RWPE2 (cell line): Measurements from ENCODE around the gene NINJ2.

ENCODE experiments used
- ATAC-seq: fragments of 200-7000 bp; cut with Tn5 transposase; 3 replicates; pipeline ENCODE4 v1.9.1; 2021; ENCODE audit warnings: low read depth
- DNase-seq: peaks from one replicate; pipeline ENCODE4 v3.0.0-alpha.2; 2020; ENCODE audit warnings: low spot score
- H3K27ac ChIP-seq: fragments of 450-650 bp; 2 replicates; pipeline ENCODE4 v1.5.1; 2017; ENCODE audit warnings: mild to moderate bottlenecking; ENCODE audit not compliant: poor library complexity, severe bottlenecking
- H3K27me3 ChIP-seq: fragments of 250-450 bp; sonication (Bioruptor Pico); 2 replicates; pipeline ENCODE4 v1.5.1; 2021; ENCODE audit warnings: mild to moderate bottlenecking, moderate library complexity; ENCODE audit not compliant: insufficient read depth, poor library complexity, severe bottlenecking
- H3K36me3 ChIP-seq: fragments of 250-450 bp; sonication (Bioruptor Pico); 2 replicates; pipeline ENCODE4 v1.5.1; 2020; ENCODE audit warnings: low read depth, mild to moderate bottlenecking, moderate library complexity
- H3K4me1 ChIP-seq: fragments of 250-450 bp; sonication (Bioruptor Pico); 2 replicates; pipeline ENCODE4 v1.5.1; 2021; ENCODE audit warnings: mild to moderate bottlenecking, moderate library complexity; ENCODE audit not compliant: insufficient read depth, poor library complexity, severe bottlenecking
- H3K4me3 ChIP-seq: fragments of 250-450 bp; sonication (Bioruptor Pico); 2 replicates; pipeline ENCODE4 v1.5.1; 2021; ENCODE audit warnings: mild to moderate bottlenecking, moderate library complexity; ENCODE audit not compliant: severe bottlenecking
- H3K9me3 ChIP-seq: fragments of 250-450 bp; sonication (Bioruptor Pico); 2 replicates; pipeline ENCODE4 v1.5.1; 2021; ENCODE audit warnings: mild to moderate bottlenecking, moderate library complexity; ENCODE audit not compliant: severe bottlenecking
- CTCF ChIP-seq: fragments of 450-650 bp; IDR thresholded peaks from one replicate; pipeline ENCODE4 v1.5.1; 2017; ENCODE audit warnings: mild to moderate bottlenecking, moderate library complexity; ENCODE audit not compliant: poor library complexity, severe bottlenecking

Gene NINJ2

GRCh38 chr12:659090-659683 lies 4.1 kb downstream of the NINJ2 start:
- no peak for TF ChIP-seq CTCF
- H3K4me1 ChIP-seq, result no peaks in the 10 kb centered on the region
- ATAC-seq, result no peak

GRCh38 chr12:650983-651382 lies 12.3 kb downstream of the NINJ2 start:
- ATAC-seq, result no peak
- Histone ChIP-seq H3K4me1 (no peaks in the 10 kb centered on the region), H3K4me3 (no peak overlapping the region), H3K9me3 (no peaks in the 10 kb centered on the region), H3K27me3 (no peaks in the 10 kb centered on the region), H3K27ac (no peak overlapping the region), H3K36me3 (no peaks in the 10 kb centered on the region)
- no peak for DNase-seq
- no peak for TF ChIP-seq CTCF

More at GRCh38 chr12:659090-659683, 4.1 kb downstream of the NINJ2 start:
- Histone ChIP-seq H3K9me3 (no peaks in the 10 kb centered on the region), H3K36me3 (no peaks in the 10 kb centered on the region), H3K4me3 (no peak overlapping the region), H3K27me3 (no peaks in the 10 kb centered on the region), H3K27ac (no peak overlapping the region)
- no peak for DNase-seq

GRCh38 chr12:647385-648085 lies 15.7 kb downstream of the NINJ2 start:
- no peak for DNase-seq
- H3K36me3 ChIP-seq, result no peaks in the 10 kb centered on the region
- ATAC-seq, result no peak
- no peaks in the 10 kb centered on the region for H3K27me3 ChIP-seq
- TF ChIP-seq CTCF, result no peak
- H3K4me3 ChIP-seq, result no peak overlapping the region
- H3K4me1 ChIP-seq, result peaks cover 5% of the 10 kb centered on the region
- H3K9me3 ChIP-seq, result no peaks in the 10 kb centered on the region
- H3K27ac ChIP-seq, result no peak overlapping the region

- DNase-seq (no peak), ATAC-seq (no peak)
- Histone ChIP-seq H3K27me3 (no peaks in the 10 kb centered on the region), H3K36me3 (no peaks in the 10 kb centered on the region), H3K4me3 (no peak overlapping the region), H3K27ac (no peak overlapping the region), H3K4me1 (peaks cover 10% of the 10 kb centered on the region), H3K9me3 (no peaks in the 10 kb centered on the region)
- no peak for TF ChIP-seq CTCF
These were observed 16.5 kb downstream of the NINJ2 start for GRCh38 chr12:646442-647384.
